Measurements from ENCODE around the gene PALLD. TPM values are rescaled to one million over a fixed set of nuclear protein-coding genes. Genes with fewer than 3 reads are reported as not detected.

Gene PALLD
- total and polyA plus RNA-seq, 2 of the 13 experiments (the other 11 are each of a cell fraction or from before 2014, with no cell fraction given), result 0.50 to 1.5 TPM

GRCh38 chr4:168761066-168761465 is 264.2 kb downstream of the PALLD start:
- no peaks in the 10 kb centered on the region for H3K4me1 ChIP-seq (ENCODE audit: insufficient read depth, low read length)
- no peaks in the 10 kb centered on the region for H3K36me3 ChIP-seq (replicated peaks in 1 of 2; ENCODE audit: control insufficient read depth in 1 of 2, insufficient read depth in 2 of 2, low read length in 2 of 2)
- in situ Hi-C loops (cut with HindIII; ENCODE audit: extremely low pct_ligation_motif_present, low pct_unique_long_range_greater_than_20kb) (no loop called here), intact Hi-C loops (cut with micrococcal nuclease; ENCODE audit: unreplicated experiment) (no loop called here)
- FAIRE-seq (no peak), DNase-seq (ENCODE audit: low spot score) (no peak), ATAC-seq (no peak)
- no TSS peak for BruUV-seq (replicated peaks)
- no peak overlapping the region for H3K4me2 ChIP-seq (ENCODE audit: low read depth, low read length)
- H4K20me1 ChIP-seq (ENCODE audit: insufficient read depth, low read length), result no peaks in the 10 kb centered on the region
- H2AFZ ChIP-seq (ENCODE audit: low read length), result no peak overlapping the region
- CTCF ChIA-PET (ENCODE audit: low intra/inter-chr PET ratio, low total read pairs), result no interaction called here
- peaks cover 0 to 3% of the 10 kb centered on the region in 2 experiments; a peak in 2 of 5 replicates for H3K27me3 ChIP-seq (ENCODE audit: control insufficient read depth in 1 of 2, insufficient read depth in 2 of 2, low read length in 2 of 2)
- POLR2A ChIA-PET, result no interaction called here
- WGBS (ENCODE audit: low lambda C conversion rate), result 46% methylated on average over 4 of the region's 4 CpGs
- no peak overlapping the region for H3K4me3 ChIP-seq (replicated peaks in 1 of 3; ENCODE audit: insufficient read depth in 1 of 3, low read depth in 2 of 3, low read length in 3 of 3)
- no peaks in the 10 kb centered on the region for H3K79me2 ChIP-seq (ENCODE audit: insufficient read depth, low read length)
- H3K9ac ChIP-seq (ENCODE audit: insufficient read depth, low read depth, low read length), result no peak overlapping the region
- no peaks in the 10 kb centered on the region for H3K9me3 ChIP-seq (ENCODE audit: low read length)
- H3K27ac ChIP-seq (ENCODE audit: extremely low read length, insufficient read depth, low read length), result no peak overlapping the region
- TF ChIP-seq ZNF570 (CRISPR knock-in tag; IDR thresholded peaks at IDR 0.05; ENCODE audit: borderline replicate concordance) (no peak), ZNF703 (CRISPR knock-in tag; IDR thresholded peaks at IDR 0.05; ENCODE audit: borderline replicate concordance) (no peak), ARID4A (CRISPR knock-in tag; IDR thresholded peaks at IDR 0.05; ENCODE audit: borderline replicate concordance) (no peak), CHD2 (IDR thresholded peaks at IDR 0.05; ENCODE audit: low read depth, low read length) (no peak), ZBTB46 (CRISPR knock-in tag; IDR thresholded peaks at IDR 0.05; ENCODE audit: borderline replicate concordance) (no peak), CREBL2 (CRISPR knock-in tag; IDR thresholded peaks at IDR 0.05; ENCODE audit: borderline replicate concordance) (no peak), REL (CRISPR knock-in tag; conservative IDR thresholded peaks at IDR 0.05) (no peak), TARDBP (CRISPR knock-in tag; IDR thresholded peaks at IDR 0.05) (no peak), ZZZ3 (CRISPR knock-in tag; IDR thresholded peaks at IDR 0.05; ENCODE audit: borderline replicate concordance) (no peak), RELA (CRISPR knock-in tag; IDR thresholded peaks at IDR 0.05) (no peak), ETV6 (CRISPR knock-in tag; conservative IDR thresholded peaks at IDR 0.05) (no peak), HINFP (CRISPR knock-in tag; IDR thresholded peaks at IDR 0.05; ENCODE audit: low read depth) (no peak)
